Neuronal stem cell (in vitro differentiated cells): Measurements from ENCODE around the gene ZNF530.

Source experiments
- DNase-seq: peaks from one replicate; pipeline ENCODE4 v3.0.0-alpha.2; 2013; ENCODE audit warnings: low spot score
- H2AFZ ChIP-seq: one replicate; pipeline ENCODE4 v1.6.1; 2013; ENCODE audit warnings: mild to moderate bottlenecking, low read length, inconsistent platforms
- H2AK5ac ChIP-seq: 2 replicates; pipeline ENCODE4 v1.6.1; 2013; ENCODE audit warnings: low read depth, mild to moderate bottlenecking, inconsistent platforms, low read length, moderate library complexity, mixed read lengths
- H2BK120ac ChIP-seq: 2 replicates; pipeline ENCODE4 v1.6.1; 2013; ENCODE audit warnings: low read depth, mild to moderate bottlenecking, inconsistent platforms, low read length, moderate library complexity, mixed read lengths
- H2BK12ac ChIP-seq: one replicate; pipeline ENCODE4 v1.6.1; 2013; ENCODE audit warnings: low read length, inconsistent platforms
- H2BK15ac ChIP-seq: 2 replicates; pipeline ENCODE4 v1.6.1; 2013; ENCODE audit warnings: mild to moderate bottlenecking, low read length, inconsistent platforms, mixed read lengths
- H2BK5ac ChIP-seq: one replicate; pipeline ENCODE4 v1.6.1; 2013; ENCODE audit warnings: inconsistent platforms, mild to moderate bottlenecking, low read length, moderate library complexity
- H3K14ac ChIP-seq: one replicate; pipeline ENCODE4 v1.6.1; 2013; ENCODE audit warnings: low read length, inconsistent platforms
- H3K18ac ChIP-seq: 2 replicates; pipeline ENCODE4 v1.6.1; 2013; ENCODE audit warnings: low read length, inconsistent platforms
- H3K23ac ChIP-seq: 2 replicates; pipeline ENCODE4 v1.6.1; 2013; ENCODE audit warnings: low read depth, mild to moderate bottlenecking, mixed read lengths, low read length, inconsistent platforms; ENCODE audit not compliant: poor library complexity
- H3K27ac ChIP-seq: replicated peaks from 3 replicates; pipeline ENCODE4 v1.5.1; 2013; ENCODE audit warnings: low read length, inconsistent platforms
- H3K27me3 ChIP-seq, 3 experiments: 2 replicates each; pipeline ENCODE4 v1.6.1; 2013; ENCODE audit warnings: low read length in 3 of 3, mild to moderate bottlenecking in 2 of 3, inconsistent platforms in 1 of 3, low read depth in 1 of 3, mixed read lengths in 1 of 3, moderate library complexity in 1 of 3; ENCODE audit not compliant: control insufficient read depth in 3 of 3, insufficient read depth in 3 of 3
- H3K36me3 ChIP-seq, 2 donors: replicated peaks in 1 of 2; 2 replicates each; pipeline ENCODE4 v1.6.1; 2013; ENCODE audit warnings: low read length in 2 of 2; ENCODE audit not compliant: control insufficient read depth in 2 of 2, insufficient read depth in 2 of 2
- H3K4ac ChIP-seq: 2 replicates; pipeline ENCODE4 v1.6.1; 2013; ENCODE audit warnings: inconsistent platforms, mild to moderate bottlenecking, low read length, moderate library complexity
- H3K4me1 ChIP-seq, 2 donors: 1 replicate in 1 of 2; 2 replicates in 1 of 2; pipeline ENCODE4 v1.6.1; 2013; ENCODE audit warnings: low read length in 2 of 2, low read depth in 1 of 2; ENCODE audit not compliant: control insufficient read depth in 2 of 2, insufficient read depth in 1 of 2
- H3K4me2 ChIP-seq: one replicate; pipeline ENCODE4 v1.6.1; 2013; ENCODE audit warnings: mild to moderate bottlenecking, low read length, inconsistent platforms; ENCODE audit not compliant: insufficient read depth, poor library complexity, severe bottlenecking
- H3K4me3 ChIP-seq, 2 donors: 2 replicates each; pipeline ENCODE4 v1.5.1; 2013; ENCODE audit warnings: low read length in 2 of 2, mild to moderate bottlenecking in 2 of 2, inconsistent platforms in 1 of 2, moderate library complexity in 1 of 2
- H3K79me1 ChIP-seq: one replicate; pipeline ENCODE4 v1.6.1; 2013; ENCODE audit warnings: low read depth, mild to moderate bottlenecking, inconsistent platforms, low read length, moderate library complexity
- H3K9ac ChIP-seq: one replicate; pipeline ENCODE4 v1.6.1; 2013; ENCODE audit warnings: mild to moderate bottlenecking, low read depth, low read length, inconsistent platforms; ENCODE audit not compliant: poor library complexity
- H3K9me3 ChIP-seq, 2 donors: replicated peaks in 1 of 2; 2 replicates each; pipeline versions ENCODE3 to v1.6.1; 2013; ENCODE audit warnings: low read length in 2 of 2, mild to moderate bottlenecking in 2 of 2, inconsistent platforms in 1 of 2, low read depth in 1 of 2, mixed read lengths in 1 of 2, moderate library complexity in 1 of 2; ENCODE audit not compliant: control insufficient read depth in 2 of 2, insufficient read depth in 1 of 2
- H4K8ac ChIP-seq: one replicate; pipeline ENCODE4 v1.6.1; 2013; ENCODE audit warnings: low read depth, mild to moderate bottlenecking, inconsistent platforms, low read length, moderate library complexity
- H4K91ac ChIP-seq: one replicate; pipeline ENCODE4 v1.6.1; 2013; ENCODE audit warnings: low read length, low read depth, mild to moderate bottlenecking, inconsistent platforms; ENCODE audit not compliant: poor library complexity
- WGBS, 2 donors: extraction: QIAGEN DNeasy Blood & Tissue Kit; methylation state at CpG; one replicate each; pipeline ENCODE4 v1.1.7; 2013; ENCODE audit warnings: missing lambda C conversion rate in 2 of 2, mixed read lengths in 1 of 2; ENCODE audit not compliant: insufficient read length in 2 of 2, insufficient replicate concordance in 1 of 2; ENCODE audit errors: extremely low coverage in 2 of 2; 5-methylcytosine and 5-hydroxymethylcytosine counted together

ZNF530 gene

GRCh38 chr19:57632987-57633831 lies 33.5 kb downstream of the ZNF530 start, which contains the start of gene ZNF211:
ZNF211 (plus strand) TSS chr19:57633168; CDS start chr19:57633347, 179 bp downstream.
- Histone ChIP-seq H2BK5ac (no peak within 1 kb of the TSS), H2BK15ac (no peak within 1 kb of the TSS), H4K8ac (no peak within 1 kb of the TSS), H3K27ac (no peak within 1 kb of the TSS), H3K4ac (no peak within 1 kb of the TSS), H3K23ac (no peak within 1 kb of the TSS), H3K79me1 (peaks cover 2% of the 10 kb centered on the region), H3K9ac (peak within 1 kb of the TSS; percentile 95), H4K91ac (no peak within 1 kb of the TSS), H3K36me3 (peaks cover 9 to 63% of the 10 kb centered on the region in 2 donors), H3K14ac (no peak within 1 kb of the TSS), H3K4me3 (peak within 1 kb of the TSS; percentile 69 to 96), H3K18ac (peak within 1 kb of the TSS; percentile 92), H3K9me3 (peaks cover 2 to 50% of the 10 kb centered on the region in 2 donors), H2AFZ (peak within 1 kb of the TSS; percentile 96), H3K27me3 (peaks cover 0 to 2% (median 0%) of the 10 kb centered on the region in 3 experiments), H3K4me1 (peaks cover 3 to 7% of the 10 kb centered on the region in 2 donors), H2AK5ac (no peak within 1 kb of the TSS), H3K4me2 (peak within 1 kb of the TSS; percentile 64), H2BK120ac (no peak within 1 kb of the TSS), H2BK12ac (no peak within 1 kb of the TSS)
- DNase-seq: peak; percentile 94
- no CpG with 5 or more reads among the region's 59 CpGs for WGBS, 2 donors

- Histone ChIP-seq H3K4ac (no peak overlapping the region), H3K36me3 (peaks cover 9 to 66% of the 10 kb centered on the region in 2 donors), H2BK12ac (no peak overlapping the region), H3K4me1 (peaks cover 3 to 7% of the 10 kb centered on the region in 2 donors), H4K91ac (no peak overlapping the region), H2AFZ (peak overlapping the region; percentile 96), H3K4me3 (peak overlapping the region; percentile 69 to 96), H3K9me3 (peaks cover 2 to 52% of the 10 kb centered on the region in 2 donors), H3K27me3 (peaks cover 0 to 2% (median 0%) of the 10 kb centered on the region in 3 experiments), H3K79me1 (peaks cover 2% of the 10 kb centered on the region), H3K23ac (no peak overlapping the region), H2BK5ac (no peak overlapping the region), H2BK120ac (no peak overlapping the region), H3K27ac (no peak overlapping the region), H3K9ac (no peak overlapping the region), H2AK5ac (no peak overlapping the region), H3K14ac (no peak overlapping the region), H4K8ac (no peak overlapping the region), H2BK15ac (no peak overlapping the region), H3K18ac (no peak overlapping the region), H3K4me2 (peak overlapping the region; percentile 64)
- DNase-seq: no peak
- no CpG with 5 or more reads among the region's 6 CpGs for WGBS, 2 donors
Observed at GRCh38 chr19:57633832-57634131, 34.1 kb downstream of the ZNF530 start.

- Histone ChIP-seq H4K8ac (no peak overlapping the region), H2BK15ac (no peak overlapping the region), H3K27ac (no peak overlapping the region), H3K9ac (no peak overlapping the region), H2BK120ac (no peak overlapping the region), H3K4me1 (peaks cover 3 to 7% of the 10 kb centered on the region in 2 donors), H2BK12ac (no peak overlapping the region), H3K36me3 (peaks cover 31 to 82% of the 10 kb centered on the region in 2 donors), H3K4me2 (no peak overlapping the region), H3K27me3 (no peaks in the 10 kb centered on the region), H3K18ac (no peak overlapping the region), H2BK5ac (no peak overlapping the region), H2AFZ (no peak overlapping the region), H3K23ac (no peak overlapping the region), H3K4ac (no peak overlapping the region), H3K4me3 (no peak overlapping the region), H4K91ac (no peak overlapping the region), H3K9me3 (peaks cover 24 to 80% of the 10 kb centered on the region in 2 donors), H2AK5ac (no peak overlapping the region), H3K79me1 (peaks cover 2% of the 10 kb centered on the region), H3K14ac (no peak overlapping the region)
- WGBS, 2 donors: no CpG with 5 or more reads among the region's 4 CpGs
- DNase-seq: no peak
Observed at GRCh38 chr19:57637379-57637778, 37.7 kb downstream of the ZNF530 start.

DNA sequence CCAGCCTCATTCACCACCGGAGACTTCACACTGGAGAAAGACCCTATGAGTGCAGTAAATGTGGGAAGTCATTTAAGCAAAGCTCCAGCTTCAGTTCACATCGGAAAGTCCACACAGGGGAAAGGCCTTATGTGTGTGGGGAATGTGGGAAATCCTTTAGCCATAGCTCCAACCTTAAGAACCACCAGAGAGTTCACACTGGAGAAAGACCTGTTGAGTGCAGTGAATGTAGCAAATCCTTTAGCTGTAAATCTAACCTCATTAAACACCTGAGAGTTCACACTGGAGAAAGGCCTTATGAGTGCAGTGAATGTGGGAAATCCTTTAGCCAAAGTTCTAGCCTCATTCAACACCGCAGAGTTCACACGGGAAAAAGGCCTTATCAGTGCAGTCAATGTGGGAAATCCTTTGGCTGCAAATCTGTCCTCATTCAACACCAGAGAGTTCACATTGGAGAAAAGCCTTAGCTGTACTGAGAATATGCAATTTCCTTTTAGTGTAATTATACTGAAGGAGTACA lies 42.1 kb downstream of the ZNF530 start:
- WGBS, 2 donors: no CpG with 5 or more reads among the region's 4 CpGs
- Histone ChIP-seq H3K27ac (no peak overlapping the region), H3K4ac (no peak overlapping the region), H3K27me3 (no peaks in the 10 kb centered on the region), H2BK5ac (no peak overlapping the region), H2BK120ac (no peak overlapping the region), H3K18ac (no peak overlapping the region), H3K79me1 (no peaks in the 10 kb centered on the region), H3K9ac (no peak overlapping the region), H2AK5ac (no peak overlapping the region), H2BK12ac (no peak overlapping the region), H3K23ac (no peak overlapping the region), H4K8ac (no peak overlapping the region), H3K4me2 (no peak overlapping the region), H3K36me3 (peaks cover 27 to 70% of the 10 kb centered on the region in 2 donors), H2BK15ac (no peak overlapping the region), H3K4me3 (no peak overlapping the region), H2AFZ (no peak overlapping the region), H3K4me1 (no peaks in the 10 kb centered on the region), H3K9me3 (peaks cover 25 to 70% of the 10 kb centered on the region in 2 donors), H4K91ac (no peak overlapping the region), H3K14ac (no peak overlapping the region)
- DNase-seq: no peak
